GM23338 (cell line): ENCODE results near the gene KRT71. TPM values are rescaled to one million over a fixed set of nuclear protein-coding genes. Genes with fewer than 3 reads are reported as not detected.

ENCODE experiments used
- ATAC-seq: fragments of 200-7000 bp; cut with Tn5 transposase; 3 replicates; pipeline ENCODE4 v1.9.1; 2020
- DNase-seq: peaks from one replicate; pipeline ENCODE4 v3.0.0-alpha.2; 2015; ENCODE audit warnings: low spot score
- H2AFZ ChIP-seq: fragments of 200-600 bp; sonication (generic); 2 replicates; pipeline ENCODE4 v1.8.0; 2016; ENCODE audit warnings: antibody characterized with exemption, mild to moderate bottlenecking, moderate library complexity
- H3F3A ChIP-seq: fragments of 200-600 bp; sonication (generic); replicated peaks from 2 replicates; pipeline ENCODE4 v1.8.0; 2017; ENCODE audit warnings: antibody characterized with exemption, mixed run types, low read depth
- H3K27ac ChIP-seq: fragments of 200-600 bp; sonication (generic); 2 replicates; pipeline ENCODE4 v1.6.1; 2016; ENCODE audit warnings: low read depth
- H3K27me3 ChIP-seq: fragments of 200-600 bp; sonication (generic); 2 replicates; pipeline ENCODE4 v1.8.0; 2016; ENCODE audit warnings: mild to moderate bottlenecking, mixed run types, moderate library complexity; ENCODE audit not compliant: insufficient read depth
- H3K36me3 ChIP-seq: fragments of 200-600 bp; sonication (generic); 2 replicates; pipeline ENCODE4 v1.8.0; 2016; ENCODE audit warnings: mild to moderate bottlenecking; ENCODE audit not compliant: insufficient read depth
- H3K4me1 ChIP-seq: fragments of 200-600 bp; sonication (generic); 2 replicates; pipeline ENCODE4 v1.8.0; 2016; ENCODE audit warnings: mild to moderate bottlenecking, moderate library complexity; ENCODE audit not compliant: insufficient read depth
- H3K4me2 ChIP-seq: fragments of 200-600 bp; sonication (generic); 2 replicates; pipeline ENCODE4 v1.7.1; 2017; ENCODE audit warnings: mixed run types
- H3K4me3 ChIP-seq: fragments of 200-600 bp; sonication (generic); 2 replicates; pipeline ENCODE4 v1.6.1; 2016; ENCODE audit warnings: mixed run types
- H3K79me2 ChIP-seq: fragments of 200-600 bp; sonication (generic); replicated peaks from 2 replicates; pipeline ENCODE4 v1.8.0; 2017; ENCODE audit warnings: mild to moderate bottlenecking; ENCODE audit not compliant: insufficient read depth
- H3K9me2 ChIP-seq: fragments of 200-600 bp; sonication (generic); 2 replicates; pipeline ENCODE4 v1.8.0; 2017; ENCODE audit not compliant: insufficient read depth
- H4K20me1 ChIP-seq: fragments of 200-600 bp; sonication (generic); replicated peaks from 2 replicates; pipeline ENCODE4 v1.8.0; 2017; ENCODE audit warnings: mild to moderate bottlenecking; ENCODE audit not compliant: insufficient read depth
- H3K27ac Mint-ChIP-seq: 2 replicates; pipeline ENCODE4 v1.8.0; 2020; ENCODE audit warnings: inconsistent platforms, mild to moderate bottlenecking, moderate library complexity, mixed read lengths
- H3K27me3 Mint-ChIP-seq: 3 replicates; pipeline ENCODE4 v1.8.0; 2022; ENCODE audit warnings: low read depth, mild to moderate bottlenecking, moderate library complexity, mixed read lengths, inconsistent platforms; ENCODE audit not compliant: insufficient read depth, poor library complexity
- H3K36me3 Mint-ChIP-seq: 3 replicates; pipeline ENCODE4 v1.8.0; 2021; ENCODE audit warnings: low read depth, mild to moderate bottlenecking, inconsistent platforms, moderate library complexity, mixed read lengths
- H3K4me1 Mint-ChIP-seq: 3 replicates; pipeline ENCODE4 v1.8.0; 2020; ENCODE audit warnings: mild to moderate bottlenecking, inconsistent platforms, mixed read lengths
- H3K4me3 Mint-ChIP-seq: 3 replicates; pipeline ENCODE4 v1.8.0; 2021; ENCODE audit warnings: moderate library complexity, mild to moderate bottlenecking, inconsistent platforms, mixed read lengths
- H3K9me3 Mint-ChIP-seq: 3 replicates; pipeline ENCODE4 v1.8.0; 2020; ENCODE audit warnings: moderate library complexity, mild to moderate bottlenecking, inconsistent platforms, mixed read lengths
- CREB1 ChIP-seq: fragments of 250-450 bp; sonication (Bioruptor Pico); IDR thresholded peaks from 2 replicates; pipeline ENCODE4 v1.5.0; 2020; ENCODE audit warnings: low read depth, mild to moderate bottlenecking, moderate library complexity
- EZH2 ChIP-seq: fragments of 200-600 bp; sonication (generic); IDR thresholded peaks from one replicate; pipeline ENCODE4 v1.8.0; 2017; ENCODE audit warnings: antibody characterized with exemption, mild to moderate bottlenecking, low read depth; ENCODE audit not compliant: unreplicated experiment
- EZH2phosphoT487 ChIP-seq: fragments of 200-600 bp; sonication (generic); IDR thresholded peaks from one replicate; pipeline ENCODE4 v1.8.1; 2018; ENCODE audit warnings: antibody characterized with exemption; ENCODE audit not compliant: unreplicated experiment
- JUNB ChIP-seq: IDR thresholded peaks from one replicate; pipeline ENCODE4 v1.6.1; 2016; ENCODE audit warnings: antibody characterized with exemption; ENCODE audit not compliant: unreplicated experiment
- NANOG ChIP-seq: IDR thresholded peaks from 2 replicates; pipeline ENCODE4 v1.6.1; 2016; ENCODE audit warnings: antibody characterized with exemption, borderline replicate concordance
- POLR2AphosphoS5 ChIP-seq: IDR thresholded peaks from 2 replicates; pipeline ENCODE4 v1.6.1; 2016; ENCODE audit warnings: antibody characterized with exemption, low read depth
- STAT1 ChIP-seq: IDR thresholded peaks from one replicate; pipeline ENCODE4 v1.6.1; 2016; ENCODE audit warnings: antibody characterized with exemption; ENCODE audit not compliant: unreplicated experiment
- ZNF114 ChIP-seq: fragments of 250-450 bp; sonication (Bioruptor Pico); IDR thresholded peaks from 2 replicates; pipeline ENCODE4 v1.5.0; 2020; ENCODE audit warnings: mild to moderate bottlenecking, moderate library complexity
- ZNF331 ChIP-seq: fragments of 250-450 bp; sonication (Bioruptor Pico); IDR thresholded peaks from 2 replicates; pipeline ENCODE4 v1.5.0; 2020; ENCODE audit warnings: low read depth, mild to moderate bottlenecking, moderate library complexity
- polyA plus RNA-seq: library from polyadenylated mRNA; unstranded; fragments of >200 nt; fragmentation: Nextera tagmentation; extraction: Ambion mirVana; gene quantifications from 2 replicates; pipeline ENCODE4 v1.2.1, GENCODE V29; 2016
- total RNA-seq: library from RNA; depleted of rRNA; stranded (reverse); fragments of >200 nt; shearing (Covaris generic); gene quantifications from 2 replicates; pipeline ENCODE4 v1.2.3, GENCODE V29; 2014
- TF ChIP-seq, protein P1 (sequence below): IDR thresholded peaks from one replicate; pipeline ENCODE4 v1.6.1; 2018; ENCODE audit warnings: antibody characterized with exemption; ENCODE audit not compliant: unreplicated experiment
- TF ChIP-seq, protein P2 (sequence below): IDR thresholded peaks from 2 replicates; pipeline ENCODE4 v1.6.1; 2016; ENCODE audit warnings: antibody characterized with exemption
- TF ChIP-seq, protein P3 (sequence below), 2 experiments: fragments of 200-600 bp in 1 of 2; sonication (generic) in 1 of 2; conservative IDR thresholded peaks; 2 replicates each; pipeline versions ENCODE4 v1.5.1 to v1.6.1; 2016 to 2017; ENCODE audit warnings: antibody characterized with exemption in 2 of 2, low read depth in 2 of 2, mild to moderate bottlenecking in 2 of 2, moderate library complexity in 1 of 2
- TF ChIP-seq, protein P4 (sequence below): fragments of 250-450 bp; sonication (Bioruptor Pico); IDR thresholded peaks from 2 replicates; pipeline ENCODE4 v1.5.0; 2020; ENCODE audit warnings: mild to moderate bottlenecking, moderate library complexity

The KRT71 gene
- total and polyA plus RNA-seq, 2 experiments from 2014 or later = not detected

DNA sequence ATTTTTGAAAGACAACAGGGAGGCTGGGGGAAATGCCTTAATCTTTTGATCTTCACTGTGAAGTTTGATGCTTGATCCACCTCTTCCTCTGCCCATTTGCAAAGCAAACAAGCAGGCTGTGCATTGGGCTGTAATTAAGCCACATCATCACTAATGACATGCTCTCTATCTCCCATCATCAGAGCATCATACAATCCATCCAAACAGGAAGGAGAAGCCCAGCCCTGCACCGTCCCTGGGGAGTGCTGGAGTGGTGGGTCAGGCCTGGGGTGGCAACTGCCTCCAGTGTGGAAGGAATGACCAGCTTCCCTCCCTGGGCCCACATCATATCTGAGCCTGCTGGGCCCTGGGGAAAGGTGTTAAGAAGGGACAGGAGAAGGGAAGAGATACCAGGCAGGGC lies 27.6 kb upstream of the KRT71 start:
- no peaks in the 10 kb centered on the region for H3F3A ChIP-seq
- Mint-ChIP-seq H3K27me3 (peaks cover 9% of the 10 kb centered on the region), H3K4me1 (peaks cover 4% of the 10 kb centered on the region), H3K9me3 (no peaks in the 10 kb centered on the region), H3K36me3 (no peaks in the 10 kb centered on the region), H3K27ac (no peak overlapping the region), H3K4me3 (no peak overlapping the region)
- no peak overlapping the region for H3K4me3 ChIP-seq
- no peak overlapping the region for H3K4me2 ChIP-seq
- TF ChIP-seq NANOG (no peak), ZNF331 (CRISPR knock-in tag) (no peak), STAT1 (no peak), POLR2AphosphoS5 (no peak), ZNF114 (CRISPR knock-in tag) (no peak), CREB1 (CRISPR knock-in tag) (no peak), JUNB (no peak), EZH2phosphoT487 (no peak), EZH2 (no peak)
- TF ChIP-seq, protein P1, sequence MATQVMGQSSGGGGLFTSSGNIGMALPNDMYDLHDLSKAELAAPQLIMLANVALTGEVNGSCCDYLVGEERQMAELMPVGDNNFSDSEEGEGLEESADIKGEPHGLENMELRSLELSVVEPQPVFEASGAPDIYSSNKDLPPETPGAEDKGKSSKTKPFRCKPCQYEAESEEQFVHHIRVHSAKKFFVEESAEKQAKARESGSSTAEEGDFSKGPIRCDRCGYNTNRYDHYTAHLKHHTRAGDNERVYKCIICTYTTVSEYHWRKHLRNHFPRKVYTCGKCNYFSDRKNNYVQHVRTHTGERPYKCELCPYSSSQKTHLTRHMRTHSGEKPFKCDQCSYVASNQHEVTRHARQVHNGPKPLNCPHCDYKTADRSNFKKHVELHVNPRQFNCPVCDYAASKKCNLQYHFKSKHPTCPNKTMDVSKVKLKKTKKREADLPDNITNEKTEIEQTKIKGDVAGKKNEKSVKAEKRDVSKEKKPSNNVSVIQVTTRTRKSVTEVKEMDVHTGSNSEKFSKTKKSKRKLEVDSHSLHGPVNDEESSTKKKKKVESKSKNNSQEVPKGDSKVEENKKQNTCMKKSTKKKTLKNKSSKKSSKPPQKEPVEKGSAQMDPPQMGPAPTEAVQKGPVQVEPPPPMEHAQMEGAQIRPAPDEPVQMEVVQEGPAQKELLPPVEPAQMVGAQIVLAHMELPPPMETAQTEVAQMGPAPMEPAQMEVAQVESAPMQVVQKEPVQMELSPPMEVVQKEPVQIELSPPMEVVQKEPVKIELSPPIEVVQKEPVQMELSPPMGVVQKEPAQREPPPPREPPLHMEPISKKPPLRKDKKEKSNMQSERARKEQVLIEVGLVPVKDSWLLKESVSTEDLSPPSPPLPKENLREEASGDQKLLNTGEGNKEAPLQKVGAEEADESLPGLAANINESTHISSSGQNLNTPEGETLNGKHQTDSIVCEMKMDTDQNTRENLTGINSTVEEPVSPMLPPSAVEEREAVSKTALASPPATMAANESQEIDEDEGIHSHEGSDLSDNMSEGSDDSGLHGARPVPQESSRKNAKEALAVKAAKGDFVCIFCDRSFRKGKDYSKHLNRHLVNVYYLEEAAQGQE = no peak
- TF ChIP-seq, protein P2, sequence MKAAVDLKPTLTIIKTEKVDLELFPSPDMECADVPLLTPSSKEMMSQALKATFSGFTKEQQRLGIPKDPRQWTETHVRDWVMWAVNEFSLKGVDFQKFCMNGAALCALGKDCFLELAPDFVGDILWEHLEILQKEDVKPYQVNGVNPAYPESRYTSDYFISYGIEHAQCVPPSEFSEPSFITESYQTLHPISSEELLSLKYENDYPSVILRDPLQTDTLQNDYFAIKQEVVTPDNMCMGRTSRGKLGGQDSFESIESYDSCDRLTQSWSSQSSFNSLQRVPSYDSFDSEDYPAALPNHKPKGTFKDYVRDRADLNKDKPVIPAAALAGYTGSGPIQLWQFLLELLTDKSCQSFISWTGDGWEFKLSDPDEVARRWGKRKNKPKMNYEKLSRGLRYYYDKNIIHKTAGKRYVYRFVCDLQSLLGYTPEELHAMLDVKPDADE = no peak
- TF ChIP-seq, protein P3, sequence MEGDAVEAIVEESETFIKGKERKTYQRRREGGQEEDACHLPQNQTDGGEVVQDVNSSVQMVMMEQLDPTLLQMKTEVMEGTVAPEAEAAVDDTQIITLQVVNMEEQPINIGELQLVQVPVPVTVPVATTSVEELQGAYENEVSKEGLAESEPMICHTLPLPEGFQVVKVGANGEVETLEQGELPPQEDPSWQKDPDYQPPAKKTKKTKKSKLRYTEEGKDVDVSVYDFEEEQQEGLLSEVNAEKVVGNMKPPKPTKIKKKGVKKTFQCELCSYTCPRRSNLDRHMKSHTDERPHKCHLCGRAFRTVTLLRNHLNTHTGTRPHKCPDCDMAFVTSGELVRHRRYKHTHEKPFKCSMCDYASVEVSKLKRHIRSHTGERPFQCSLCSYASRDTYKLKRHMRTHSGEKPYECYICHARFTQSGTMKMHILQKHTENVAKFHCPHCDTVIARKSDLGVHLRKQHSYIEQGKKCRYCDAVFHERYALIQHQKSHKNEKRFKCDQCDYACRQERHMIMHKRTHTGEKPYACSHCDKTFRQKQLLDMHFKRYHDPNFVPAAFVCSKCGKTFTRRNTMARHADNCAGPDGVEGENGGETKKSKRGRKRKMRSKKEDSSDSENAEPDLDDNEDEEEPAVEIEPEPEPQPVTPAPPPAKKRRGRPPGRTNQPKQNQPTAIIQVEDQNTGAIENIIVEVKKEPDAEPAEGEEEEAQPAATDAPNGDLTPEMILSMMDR (conservative IDR thresholded peaks at IDR 0.05; ENCODE audit: low read depth in 2 of 2) = no peak
- TF ChIP-seq, protein P4, sequence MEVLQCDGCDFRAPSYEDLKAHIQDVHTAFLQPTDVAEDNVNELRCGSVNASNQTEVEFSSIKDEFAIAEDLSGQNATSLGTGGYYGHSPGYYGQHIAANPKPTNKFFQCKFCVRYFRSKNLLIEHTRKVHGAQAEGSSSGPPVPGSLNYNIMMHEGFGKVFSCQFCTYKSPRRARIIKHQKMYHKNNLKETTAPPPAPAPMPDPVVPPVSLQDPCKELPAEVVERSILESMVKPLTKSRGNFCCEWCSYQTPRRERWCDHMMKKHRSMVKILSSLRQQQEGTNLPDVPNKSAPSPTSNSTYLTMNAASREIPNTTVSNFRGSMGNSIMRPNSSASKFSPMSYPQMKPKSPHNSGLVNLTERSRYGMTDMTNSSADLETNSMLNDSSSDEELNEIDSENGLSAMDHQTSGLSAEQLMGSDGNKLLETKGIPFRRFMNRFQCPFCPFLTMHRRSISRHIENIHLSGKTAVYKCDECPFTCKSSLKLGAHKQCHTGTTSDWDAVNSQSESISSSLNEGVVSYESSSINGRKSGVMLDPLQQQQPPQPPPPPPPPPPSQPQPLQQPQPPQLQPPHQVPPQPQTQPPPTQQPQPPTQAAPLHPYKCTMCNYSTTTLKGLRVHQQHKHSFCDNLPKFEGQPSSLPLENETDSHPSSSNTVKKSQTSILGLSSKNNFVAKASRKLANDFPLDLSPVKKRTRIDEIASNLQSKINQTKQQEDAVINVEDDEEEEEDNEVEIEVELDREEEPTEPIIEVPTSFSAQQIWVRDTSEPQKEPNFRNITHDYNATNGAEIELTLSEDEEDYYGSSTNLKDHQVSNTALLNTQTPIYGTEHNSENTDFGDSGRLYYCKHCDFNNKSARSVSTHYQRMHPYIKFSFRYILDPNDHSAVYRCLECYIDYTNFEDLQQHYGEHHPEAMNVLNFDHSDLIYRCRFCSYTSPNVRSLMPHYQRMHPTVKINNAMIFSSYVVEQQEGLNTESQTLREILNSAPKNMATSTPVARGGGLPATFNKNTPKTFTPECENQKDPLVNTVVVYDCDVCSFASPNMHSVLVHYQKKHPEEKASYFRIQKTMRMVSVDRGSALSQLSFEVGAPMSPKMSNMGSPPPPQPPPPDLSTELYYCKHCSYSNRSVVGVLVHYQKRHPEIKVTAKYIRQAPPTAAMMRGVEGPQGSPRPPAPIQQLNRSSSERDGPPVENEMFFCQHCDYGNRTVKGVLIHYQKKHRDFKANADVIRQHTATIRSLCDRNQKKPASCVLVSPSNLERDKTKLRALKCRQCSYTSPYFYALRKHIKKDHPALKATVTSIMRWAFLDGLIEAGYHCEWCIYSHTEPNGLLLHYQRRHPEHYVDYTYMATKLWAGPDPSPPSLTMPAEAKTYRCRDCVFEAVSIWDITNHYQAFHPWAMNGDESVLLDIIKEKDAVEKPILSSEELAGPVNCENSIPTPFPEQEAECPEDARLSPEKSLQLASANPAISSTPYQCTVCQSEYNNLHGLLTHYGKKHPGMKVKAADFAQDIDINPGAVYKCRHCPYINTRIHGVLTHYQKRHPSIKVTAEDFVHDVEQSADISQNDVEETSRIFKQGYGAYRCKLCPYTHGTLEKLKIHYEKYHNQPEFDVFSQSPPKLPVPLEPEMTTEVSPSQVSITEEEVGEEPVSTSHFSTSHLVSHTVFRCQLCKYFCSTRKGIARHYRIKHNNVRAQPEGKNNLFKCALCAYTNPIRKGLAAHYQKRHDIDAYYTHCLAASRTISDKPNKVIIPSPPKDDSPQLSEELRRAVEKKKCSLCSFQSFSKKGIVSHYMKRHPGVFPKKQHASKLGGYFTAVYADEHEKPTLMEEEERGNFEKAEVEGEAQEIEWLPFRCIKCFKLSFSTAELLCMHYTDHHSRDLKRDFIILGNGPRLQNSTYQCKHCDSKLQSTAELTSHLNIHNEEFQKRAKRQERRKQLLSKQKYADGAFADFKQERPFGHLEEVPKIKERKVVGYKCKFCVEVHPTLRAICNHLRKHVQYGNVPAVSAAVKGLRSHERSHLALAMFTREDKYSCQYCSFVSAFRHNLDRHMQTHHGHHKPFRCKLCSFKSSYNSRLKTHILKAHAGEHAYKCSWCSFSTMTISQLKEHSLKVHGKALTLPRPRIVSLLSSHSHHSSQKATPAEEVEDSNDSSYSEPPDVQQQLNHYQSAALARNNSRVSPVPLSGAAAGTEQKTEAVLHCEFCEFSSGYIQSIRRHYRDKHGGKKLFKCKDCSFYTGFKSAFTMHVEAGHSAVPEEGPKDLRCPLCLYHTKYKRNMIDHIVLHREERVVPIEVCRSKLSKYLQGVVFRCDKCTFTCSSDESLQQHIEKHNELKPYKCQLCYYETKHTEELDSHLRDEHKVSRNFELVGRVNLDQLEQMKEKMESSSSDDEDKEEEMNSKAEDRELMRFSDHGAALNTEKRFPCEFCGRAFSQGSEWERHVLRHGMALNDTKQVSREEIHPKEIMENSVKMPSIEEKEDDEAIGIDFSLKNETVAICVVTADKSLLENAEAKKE = no peak
- H3K79me2 ChIP-seq = no peaks in the 10 kb centered on the region
- no peaks in the 10 kb centered on the region for H3K9me2 ChIP-seq
- H3K36me3 ChIP-seq = no peaks in the 10 kb centered on the region
- no peak overlapping the region for H3K27ac ChIP-seq
- no peaks in the 10 kb centered on the region for H3K4me1 ChIP-seq
- H4K20me1 ChIP-seq = no peaks in the 10 kb centered on the region
- no peak overlapping the region for H2AFZ ChIP-seq
- no peak for DNase-seq
- H3K27me3 ChIP-seq = no peaks in the 10 kb centered on the region
- no peak for ATAC-seq
